Fibroblast of lung (primary cell): ENCODE results near the gene LTBP2. TPM values are rescaled to one million over a fixed set of nuclear protein-coding genes. Genes with fewer than 3 reads are reported as not detected.
A peak's percentile ranks its signal among the peaks of the same experiment; 100 is the strongest.

Experiments
- DNase-seq, 2 donors: peaks; one replicate each; pipeline versions ENCODE4 v3.0.0 to v3.0.0-alpha.2; 2010; ENCODE audit warnings: low read depth in 2 of 2
- H2AFZ ChIP-seq: 2 replicates; pipeline ENCODE4 v1.5.1; 2012; ENCODE audit warnings: low read length, control low read depth, inconsistent platforms
- H3K27ac ChIP-seq: 2 replicates; pipeline ENCODE4 v1.5.1; 2011; ENCODE audit warnings: low read length, control low read depth; ENCODE audit not compliant: insufficient read depth
- H3K27me3 ChIP-seq: 2 replicates; pipeline ENCODE4 v1.5.1; 2011; ENCODE audit warnings: mild to moderate bottlenecking, low read length; ENCODE audit not compliant: control insufficient read depth, insufficient read depth
- H3K36me3 ChIP-seq: 2 replicates; pipeline ENCODE4 v1.5.1; 2011; ENCODE audit warnings: low read length; ENCODE audit not compliant: control insufficient read depth, insufficient read depth
- H3K4me1 ChIP-seq: 2 replicates; pipeline ENCODE4 v1.5.1; 2011; ENCODE audit warnings: low read length; ENCODE audit not compliant: control insufficient read depth, insufficient read depth; ENCODE audit errors: extremely low read depth
- H3K4me2 ChIP-seq: 2 replicates; pipeline ENCODE4 v1.5.1; 2011; ENCODE audit warnings: low read length, control low read depth; ENCODE audit not compliant: insufficient read depth; ENCODE audit errors: extremely low read depth
- H3K4me3 ChIP-seq, 4 experiments: fragments of 200-600 bp in 1 of 4; sonication (generic) in 1 of 4; replicated peaks in 1 of 4; 2 replicates each; pipeline ENCODE4 v1.5.1; 2011 to 2016; ENCODE audit warnings: low read length in 4 of 4, low read depth in 3 of 4, mild to moderate bottlenecking in 3 of 4, control low read depth in 2 of 4, inconsistent platforms in 1 of 4, mixed read lengths in 1 of 4; ENCODE audit not compliant: insufficient read depth in 1 of 4; ENCODE audit errors: control extremely low read depth in 1 of 4
- H3K79me2 ChIP-seq: 2 replicates; pipeline ENCODE4 v1.5.1; 2012; ENCODE audit warnings: mild to moderate bottlenecking, low read length, inconsistent platforms; ENCODE audit not compliant: control insufficient read depth, insufficient read depth
- H3K9ac ChIP-seq: 2 replicates; pipeline ENCODE4 v1.5.1; 2011; ENCODE audit warnings: mild to moderate bottlenecking, low read length, control low read depth; ENCODE audit not compliant: insufficient read depth
- H3K9me3 ChIP-seq: 2 replicates; pipeline ENCODE4 v1.5.1; 2012; ENCODE audit warnings: low read depth, low read length; ENCODE audit not compliant: control insufficient read depth, insufficient read depth
- H4K20me1 ChIP-seq: 2 replicates; pipeline ENCODE4 v1.5.1; 2011; ENCODE audit warnings: low read length; ENCODE audit not compliant: control insufficient read depth, insufficient read depth; ENCODE audit errors: extremely low read depth
- CTCF ChIP-seq, 2 donors: IDR thresholded peaks in 1 of 2; conservative IDR thresholded peaks in 1 of 2; 1 replicate in 1 of 2; 2 replicates in 1 of 2; pipeline ENCODE4 v1.5.1; 2011 to 2012; ENCODE audit warnings: low read length in 2 of 2, control low read depth in 1 of 2, inconsistent platforms in 1 of 2, low read depth in 1 of 2, mild to moderate bottlenecking in 1 of 2
- EZH2 ChIP-seq: IDR thresholded peaks from 2 replicates; pipeline ENCODE4 v1.5.1; 2012; ENCODE audit warnings: low read length, control low read depth, mild to moderate bottlenecking; ENCODE audit errors: missing control alignments
- polyA plus RNA-seq, 2 donors: library from polyadenylated mRNA; depleted of rRNA in 1 of 2; stranded (reverse) in 1 of 2; unstranded in 1 of 2; fragments of >200 nt; gene quantifications; 2 replicates each; pipeline ENCODE4 v1.2.1, GENCODE V29; 2011 to 2012; ENCODE audit warnings: missing spikeins in 1 of 2
- total RNA-seq: library from RNA; depleted of rRNA; stranded (reverse); fragments of >200 nt; gene quantifications from 2 replicates; pipeline ENCODE4 v1.2.1, GENCODE V29; 2014

Gene LTBP2
- total and polyA plus RNA-seq, 2 donors (not counting 1 experiment from before 2014, with no cell fraction given) = 108 to 514 TPM

DNA sequence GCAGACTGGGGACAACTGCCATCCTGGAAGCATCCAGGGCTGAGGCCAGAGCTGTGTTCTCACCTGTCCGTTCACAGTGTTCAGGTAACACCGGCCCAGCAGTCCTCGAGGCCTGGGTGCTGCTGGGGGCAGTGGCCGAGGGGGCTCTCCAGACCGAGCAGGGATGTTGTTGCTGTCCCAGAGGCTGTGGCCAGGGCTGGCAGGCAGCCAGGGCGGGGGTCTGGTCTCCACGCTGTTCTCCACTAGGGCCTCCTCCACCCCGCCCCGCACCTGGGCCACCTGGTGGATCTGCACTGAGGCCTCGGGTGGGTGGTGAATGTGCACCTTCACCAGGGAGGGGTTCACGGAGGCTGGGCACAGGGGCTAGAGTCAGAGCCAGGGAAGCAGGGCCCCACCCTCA lies 61.0 kb downstream of the LTBP2 start:
- Histone ChIP-seq H3K4me2 (no peak overlapping the region), H4K20me1 (no peaks in the 10 kb centered on the region), H3K79me2 (peaks cover 7% of the 10 kb centered on the region), H2AFZ (no peak overlapping the region), H3K4me3 (no peak overlapping the region), H3K27ac (no peak overlapping the region), H3K36me3 (peaks cover 31% of the 10 kb centered on the region), H3K9me3 (no peaks in the 10 kb centered on the region), H3K4me1 (peaks cover 41% of the 10 kb centered on the region), H3K27me3 (no peaks in the 10 kb centered on the region), H3K9ac (no peak overlapping the region)
- no peak for DNase-seq
- TF ChIP-seq EZH2 (no peak), CTCF (conservative IDR thresholded peaks at IDR 0.05 in 1 of 2, IDR thresholded peaks at IDR 0.05 in 1 of 2; ENCODE audit: low read depth in 1 of 2, low read length in 2 of 2) (no peak)

GRCh38 chr14:74550071-74550470 lies 62.0 kb downstream of the LTBP2 start:
- Histone ChIP-seq H3K27me3 (no peaks in the 10 kb centered on the region), H3K4me1 (peaks cover 41% of the 10 kb centered on the region), H3K27ac (peak overlapping the region; percentile 46)

DNA sequence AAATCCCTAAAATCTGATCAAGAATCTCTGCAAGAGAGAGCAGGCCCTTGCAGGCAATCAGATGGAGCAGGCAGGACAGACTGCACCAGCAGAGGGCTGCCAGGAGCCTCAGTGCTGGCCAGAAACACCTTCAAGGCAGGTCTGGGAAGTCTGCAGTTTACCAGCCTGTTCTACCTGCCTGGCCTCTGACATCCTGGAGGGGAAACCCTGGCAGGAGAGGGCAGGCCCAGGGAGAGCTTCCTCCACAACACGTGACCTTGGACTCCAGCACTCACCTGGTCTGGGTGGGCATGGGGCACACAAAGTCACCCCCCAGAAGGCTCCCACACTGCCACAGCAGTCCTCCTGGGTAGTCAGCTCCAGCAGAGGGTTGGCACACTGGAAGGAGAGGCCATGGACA lies 62.4 kb downstream of the LTBP2 start:
- TF ChIP-seq EZH2 (no peak), CTCF (conservative IDR thresholded peaks at IDR 0.05 in 1 of 2, IDR thresholded peaks at IDR 0.05 in 1 of 2; ENCODE audit: low read depth in 1 of 2, low read length in 2 of 2) (peak; percentile 36 to 51)
- Histone ChIP-seq H3K4me1 (peaks cover 41% of the 10 kb centered on the region), H3K9ac (no peak overlapping the region), H3K4me3 (no peak overlapping the region), H3K27ac (peak overlapping the region; percentile 46), H3K79me2 (peaks cover 4% of the 10 kb centered on the region), H3K4me2 (no peak overlapping the region), H3K27me3 (no peaks in the 10 kb centered on the region), H2AFZ (no peak overlapping the region), H4K20me1 (no peaks in the 10 kb centered on the region), H3K36me3 (peaks cover 35% of the 10 kb centered on the region), H3K9me3 (no peaks in the 10 kb centered on the region)
- peak in 1 of 2 donors; percentile 29 for DNase-seq

More at GRCh38 chr14:74550071-74550470, 62.0 kb downstream of the LTBP2 start:
- H3K4me3 ChIP-seq = no peak overlapping the region
- H3K36me3 ChIP-seq = peaks cover 35% of the 10 kb centered on the region
- TF ChIP-seq CTCF (conservative IDR thresholded peaks at IDR 0.05 in 1 of 2, IDR thresholded peaks at IDR 0.05 in 1 of 2; ENCODE audit: low read depth in 1 of 2, low read length in 2 of 2) = no peak
- TF ChIP-seq EZH2 = no peak
- DNase-seq = no peak
- no peaks in the 10 kb centered on the region for H4K20me1 ChIP-seq
- H3K9ac ChIP-seq = no peak overlapping the region
- no peak overlapping the region for H2AFZ ChIP-seq
- H3K4me2 ChIP-seq = no peak overlapping the region
- H3K9me3 ChIP-seq = no peaks in the 10 kb centered on the region
- H3K79me2 ChIP-seq = peaks cover 4% of the 10 kb centered on the region
